GM23248 (cell line): Measurements from ENCODE around the gene KCNMA1. TPM values are rescaled to one million over a fixed set of nuclear protein-coding genes. Genes with fewer than 3 reads are reported as not detected.
A peak's percentile ranks its signal among the peaks of the same experiment; 100 is the strongest.

Experiments
- DNase-seq: peaks from one replicate; pipeline ENCODE4 v3.0.0-alpha.2; 2015
- H2AFZ ChIP-seq: fragments of 200-600 bp; sonication (generic); 2 replicates; pipeline ENCODE4 v1.6.1; 2016; ENCODE audit warnings: antibody characterized with exemption
- H3F3A ChIP-seq: fragments of 200-600 bp; sonication (generic); 2 replicates; pipeline ENCODE4 v1.6.1; 2016; ENCODE audit warnings: mild to moderate bottlenecking, antibody characterized with exemption, mixed run types; ENCODE audit not compliant: insufficient read depth
- H3K27ac ChIP-seq: fragments of 200-600 bp; sonication (generic); 2 replicates; pipeline ENCODE4 v1.5.1; 2016; ENCODE audit warnings: mild to moderate bottlenecking
- H3K27me3 ChIP-seq: fragments of 200-600 bp; sonication (generic); replicated peaks from 2 replicates; pipeline ENCODE4 v1.6.1; 2016; ENCODE audit warnings: mild to moderate bottlenecking; ENCODE audit not compliant: insufficient read depth
- H3K36me3 ChIP-seq: fragments of 200-600 bp; sonication (generic); 2 replicates; pipeline ENCODE4 v1.6.1; 2016; ENCODE audit warnings: low read depth, mild to moderate bottlenecking
- H3K4me1 ChIP-seq: fragments of 200-600 bp; sonication (generic); 2 replicates; pipeline ENCODE4 v1.6.1; 2016; ENCODE audit warnings: mild to moderate bottlenecking; ENCODE audit not compliant: insufficient read depth
- H3K4me2 ChIP-seq: fragments of 200-600 bp; sonication (generic); one replicate; pipeline ENCODE4 v1.6.1; 2016; ENCODE audit warnings: mild to moderate bottlenecking; ENCODE audit not compliant: unreplicated experiment
- H3K4me3 ChIP-seq: fragments of 200-600 bp; sonication (generic); 2 replicates; pipeline ENCODE4 v1.5.1; 2016; ENCODE audit warnings: mild to moderate bottlenecking
- H3K79me2 ChIP-seq: fragments of 200-600 bp; sonication (generic); 2 replicates; pipeline ENCODE4 v1.6.1; 2016; ENCODE audit warnings: mild to moderate bottlenecking; ENCODE audit not compliant: insufficient read depth
- H3K9ac ChIP-seq: fragments of 200-600 bp; sonication (generic); 2 replicates; pipeline ENCODE4 v1.6.1; 2016; ENCODE audit warnings: mild to moderate bottlenecking
- H3K9me2 ChIP-seq: fragments of 200-600 bp; sonication (generic); 2 replicates; pipeline ENCODE4 v1.6.1; 2016; ENCODE audit warnings: mixed run types, mild to moderate bottlenecking, moderate library complexity; ENCODE audit not compliant: insufficient read depth
- H3K9me3 ChIP-seq: fragments of 200-600 bp; sonication (generic); one replicate; pipeline ENCODE4 v1.6.1; 2017; ENCODE audit warnings: low read depth
- H4K20me1 ChIP-seq: fragments of 200-600 bp; sonication (generic); 2 replicates; pipeline ENCODE4 v1.6.0; 2016; ENCODE audit not compliant: insufficient read depth
- EZH2 ChIP-seq: fragments of 200-600 bp; sonication (generic); IDR thresholded peaks from 2 replicates; pipeline ENCODE4 v1.6.1; 2018; ENCODE audit warnings: antibody characterized with exemption, mild to moderate bottlenecking; ENCODE audit not compliant: insufficient read depth, poor library complexity, severe bottlenecking
- EZH2phosphoT487 ChIP-seq: fragments of 200-600 bp; sonication (generic); IDR thresholded peaks from 2 replicates; pipeline ENCODE4 v1.6.1; 2018; ENCODE audit warnings: antibody characterized with exemption, moderate library complexity, mild to moderate bottlenecking, low read depth; ENCODE audit not compliant: insufficient read depth
- WGBS, 2 experiments: methylation state at CpG; one replicate each; pipeline ENCODE4 v1.1.6; 2015 to 2017; ENCODE audit warnings: low lambda C conversion rate in 2 of 2, low coverage in 1 of 2; ENCODE audit errors: missing lambda C conversion rate in 2 of 2; 5-methylcytosine and 5-hydroxymethylcytosine counted together
- in situ Hi-C: fragments of 300-500 bp; cut with MboI; formaldehyde crosslinking; loops from 2 replicates; pipeline ENCODE4 v1.15.0; 2020
- polyA plus RNA-seq: library from polyadenylated mRNA; unstranded; fragments of >200 nt; fragmentation: Nextera tagmentation; extraction: Ambion mirVana; gene quantifications from 2 replicates; pipeline ENCODE4 v1.2.1, GENCODE V29; 2016
- total RNA-seq: library from RNA; depleted of rRNA; stranded (reverse); fragments of >200 nt; shearing (Covaris generic); gene quantifications from 2 replicates; pipeline ENCODE4 v1.2.3, GENCODE V29; 2014

Gene KCNMA1
- total and polyA plus RNA-seq, 2 experiments from 2014 or later, result 14.2 to 25.1 TPM

DNA sequence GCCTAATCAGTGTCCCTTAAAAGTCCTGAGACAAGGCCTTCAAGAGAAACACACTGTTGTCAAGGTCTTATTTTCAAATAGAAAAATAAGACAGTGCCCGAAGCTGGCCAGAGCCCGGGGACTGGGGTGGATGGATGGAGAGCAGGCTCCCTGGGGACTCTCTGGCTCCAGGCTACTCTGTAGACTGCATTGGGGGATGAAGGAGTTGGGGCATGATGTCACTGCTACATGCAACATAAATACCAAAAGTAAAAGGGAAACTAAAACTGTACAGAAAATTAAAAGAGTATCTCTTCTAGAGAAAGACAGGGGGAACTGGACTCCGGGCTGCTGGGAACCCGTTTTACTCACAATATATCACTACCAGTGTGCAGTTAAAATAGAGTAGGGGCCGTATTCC, 629.8 kb downstream of the KCNMA1 start:
- Histone ChIP-seq H3K9me2 (no peaks in the 10 kb centered on the region), H2AFZ (no peak overlapping the region), H3K4me2 (no peak overlapping the region), H3K9ac (no peak overlapping the region), H3K27ac (no peak overlapping the region), H3K4me1 (peaks cover 10% of the 10 kb centered on the region), H3F3A (peaks cover 7% of the 10 kb centered on the region), H3K79me2 (no peaks in the 10 kb centered on the region), H4K20me1 (no peaks in the 10 kb centered on the region), H3K36me3 (no peaks in the 10 kb centered on the region), H3K27me3 (no peaks in the 10 kb centered on the region), H3K4me3 (no peak overlapping the region), H3K9me3 (peaks cover 5% of the 10 kb centered on the region)
- 83 to 84% methylated on average over 5 of the region's 5 CpGs for WGBS, 2 experiments
- DNase-seq, result no peak
- TF ChIP-seq EZH2phosphoT487, result no peak
- no peak for TF ChIP-seq EZH2
- in situ Hi-C loops, result no loop called here

DNA sequence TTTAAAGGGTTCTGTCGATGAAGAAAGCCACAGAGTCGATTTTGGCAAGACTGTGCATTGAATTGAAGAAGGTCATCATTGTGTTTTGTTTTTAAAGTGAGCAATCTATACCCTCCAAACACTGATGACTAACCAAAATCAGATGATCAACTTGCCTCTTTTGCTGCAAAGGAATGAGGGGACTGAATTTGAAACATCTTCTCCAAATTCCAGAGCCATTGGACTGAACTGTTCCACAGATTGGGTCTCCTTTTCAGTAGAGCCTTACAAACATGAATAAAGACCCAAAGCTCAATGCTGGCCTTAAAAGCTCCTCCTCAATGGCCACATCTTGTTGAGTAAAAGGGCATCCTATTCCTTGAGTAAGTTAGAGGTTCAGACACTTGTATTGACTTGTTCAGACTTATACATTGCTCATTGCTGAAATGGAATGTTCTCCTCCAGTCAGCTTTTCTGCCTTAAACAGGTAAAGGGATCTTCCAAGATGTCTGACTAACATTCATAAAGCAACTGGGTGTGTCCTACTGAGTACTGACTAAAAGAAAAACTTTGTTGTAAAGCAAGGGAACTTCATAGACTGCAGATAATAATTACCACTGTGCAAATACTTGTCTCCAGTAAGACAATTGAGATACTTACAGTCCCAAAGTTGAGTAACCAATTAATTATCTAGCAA, 630.6 kb downstream of the KCNMA1 start:
- peaks cover 5% of the 10 kb centered on the region for H3K9me3 ChIP-seq
- no peak overlapping the region for H3K27ac ChIP-seq
- DNase-seq, result peak; percentile 19
- TF ChIP-seq EZH2 (no peak), EZH2phosphoT487 (no peak)
- H3K9me2 ChIP-seq, result no peaks in the 10 kb centered on the region
- H3F3A ChIP-seq, result peaks cover 7% of the 10 kb centered on the region
- no peak overlapping the region for H3K9ac ChIP-seq
- H3K36me3 ChIP-seq, result no peaks in the 10 kb centered on the region
- no peak overlapping the region for H3K4me2 ChIP-seq
- H3K4me1 ChIP-seq, result peaks cover 6% of the 10 kb centered on the region
- H4K20me1 ChIP-seq, result no peaks in the 10 kb centered on the region
- no peaks in the 10 kb centered on the region for H3K27me3 ChIP-seq
- no peaks in the 10 kb centered on the region for H3K79me2 ChIP-seq
- H2AFZ ChIP-seq, result no peak overlapping the region
- no peak overlapping the region for H3K4me3 ChIP-seq
- in situ Hi-C loops, result no loop called here
- WGBS, 2 experiments, result 50 to 63% methylated on average over 2 of the region's 2 CpGs

DNA sequence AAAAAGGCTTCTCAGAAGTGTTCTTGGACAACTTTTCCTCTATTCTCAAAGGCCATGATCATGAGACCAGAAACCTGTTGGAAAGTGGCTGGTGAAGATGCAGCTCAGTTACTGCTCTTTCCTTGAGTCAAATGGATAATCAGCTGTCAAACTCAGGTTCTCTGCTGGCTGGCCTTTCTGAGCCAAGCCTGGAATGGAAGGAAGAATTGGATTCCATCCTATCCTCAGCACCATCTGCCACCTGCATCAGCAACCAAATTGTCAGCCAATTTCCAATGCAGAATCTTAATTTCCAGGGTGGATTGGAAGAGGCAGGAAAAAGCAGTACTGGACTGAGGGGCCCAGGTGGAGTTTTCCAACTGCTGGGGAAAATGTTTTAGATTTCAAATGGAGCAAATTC, 631.7 kb downstream of the KCNMA1 start:
- Histone ChIP-seq H3K4me3 (no peak overlapping the region), H3K79me2 (no peaks in the 10 kb centered on the region), H3K36me3 (no peaks in the 10 kb centered on the region), H4K20me1 (no peaks in the 10 kb centered on the region), H3F3A (peaks cover 7% of the 10 kb centered on the region), H3K27me3 (no peaks in the 10 kb centered on the region), H3K4me2 (no peak overlapping the region), H3K27ac (no peak overlapping the region), H3K4me1 (no peaks in the 10 kb centered on the region), H3K9me2 (no peaks in the 10 kb centered on the region), H3K9me3 (peaks cover 5% of the 10 kb centered on the region), H3K9ac (no peak overlapping the region), H2AFZ (no peak overlapping the region)
- TF ChIP-seq EZH2phosphoT487 (no peak), EZH2 (no peak)
- in situ Hi-C loops, result no loop called here
- no peak for DNase-seq

DNA sequence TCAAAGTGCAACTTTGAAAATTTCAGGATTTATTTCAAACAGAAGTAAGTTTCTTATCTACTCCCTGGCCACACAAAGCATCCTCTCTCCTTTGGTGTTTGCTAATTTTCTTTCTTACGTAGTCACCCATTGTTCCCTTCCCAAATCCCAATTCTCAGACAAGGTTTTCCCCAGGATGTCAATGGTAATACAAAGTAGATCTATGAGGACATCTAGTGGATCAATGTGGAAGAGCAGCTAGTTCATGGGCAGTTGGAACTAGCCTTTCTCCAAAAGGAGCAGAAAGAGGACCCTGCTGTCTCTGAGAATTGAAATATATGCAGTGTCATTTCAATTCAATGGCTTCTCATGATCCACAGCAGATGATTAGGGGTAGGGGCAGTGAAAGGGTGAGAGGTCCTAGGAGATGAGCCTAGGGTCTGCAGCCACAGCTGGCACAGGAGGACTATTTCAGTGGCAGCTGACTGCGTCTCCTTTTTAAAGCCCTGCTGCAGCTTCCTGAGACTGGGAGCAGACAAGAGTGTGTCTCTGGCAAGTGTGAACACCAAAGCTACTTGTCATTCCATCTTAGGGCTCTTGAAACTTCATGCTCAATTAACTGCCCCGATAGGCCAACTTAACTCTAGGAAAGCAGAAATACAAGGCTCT, 632.6 kb downstream of the KCNMA1 start:
- H3F3A ChIP-seq, result peaks cover 7% of the 10 kb centered on the region
- no peaks in the 10 kb centered on the region for H4K20me1 ChIP-seq
- no peak overlapping the region for H3K4me3 ChIP-seq
- 69 to 70% methylated on average over 3 of the region's 3 CpGs for WGBS, 2 experiments
- DNase-seq, result peak; percentile 68
- H3K4me2 ChIP-seq, result no peak overlapping the region
- H3K4me1 ChIP-seq, result no peaks in the 10 kb centered on the region
- H3K9me3 ChIP-seq, result peaks cover 5% of the 10 kb centered on the region
- no peaks in the 10 kb centered on the region for H3K36me3 ChIP-seq
- H3K9me2 ChIP-seq, result no peaks in the 10 kb centered on the region
- TF ChIP-seq EZH2, result no peak
- TF ChIP-seq EZH2phosphoT487, result no peak
- no peak overlapping the region for H2AFZ ChIP-seq
- in situ Hi-C loops, result no loop called here
- H3K79me2 ChIP-seq, result no peaks in the 10 kb centered on the region
- no peaks in the 10 kb centered on the region for H3K27me3 ChIP-seq
- no peak overlapping the region for H3K27ac ChIP-seq
- H3K9ac ChIP-seq, result no peak overlapping the region
